HEK293 (cell line): Measurements from ENCODE around the gene TGFB2.

Experiments
- CTCF ChIA-PET: fragments of 350-600 bp; formaldehyde crosslinking; extraction: SDS; loops from one replicate; lab custom pipeline; 2021; ENCODE audit warnings: antibody characterized with exemption; lab: Yijun Ruan, JAX
- POLR2A ChIA-PET: fragments of 300-600 bp; formaldehyde crosslinking; extraction: SDS; loops from one replicate; lab custom pipeline; 2020; ENCODE audit warnings: antibody characterized with exemption, inconsistent platforms; lab: Yijun Ruan, JAX
- H3K27ac ChIP-seq: fragments of 200-500 bp; sonication (Bioruptor generic); 2 replicates; pipeline ENCODE4 v1.5.1; 2014; ENCODE audit warnings: low read depth, low read length, control low read depth, inconsistent platforms; ENCODE audit errors: extremely low read depth
- H3K36me3 ChIP-seq, 2 experiments: fragments of 200-500 bp in 1 of 2; sonication (Bioruptor generic) in 1 of 2; 1 replicate in 1 of 2; 2 replicates in 1 of 2; pipeline ENCODE4 v1.5.1; 2014 to 2017; ENCODE audit warnings: inconsistent platforms in 2 of 2, low read length in 2 of 2; ENCODE audit not compliant: control insufficient read depth in 2 of 2, insufficient read depth in 1 of 2
- H3K4me1 ChIP-seq: fragments of 200-500 bp; sonication (Bioruptor generic); 2 replicates; pipeline ENCODE4 v1.5.1; 2014; ENCODE audit warnings: mild to moderate bottlenecking, low read length, inconsistent platforms; ENCODE audit not compliant: control insufficient read depth, insufficient read depth
- H3K4me3 ChIP-seq: 2 replicates; pipeline ENCODE4 v1.5.1; 2011; ENCODE audit warnings: low read depth, mild to moderate bottlenecking, control low read depth, low read length, moderate library complexity
- H3K9me3 ChIP-seq: fragments of 200-500 bp; sonication (Bioruptor generic); 2 replicates; pipeline ENCODE4 v1.5.1; 2014; ENCODE audit warnings: low read depth, low read length, inconsistent platforms; ENCODE audit not compliant: control insufficient read depth, insufficient read depth
- FEZF1 ChIP-seq: fragments of 450-650 bp; formaldehyde crosslinking; IDR thresholded peaks from 2 replicates; pipeline ENCODE4 v1.5.1; 2016; ENCODE audit warnings: missing biosample characterization, missing genetic modification characterization
- GLI4 ChIP-seq: fragments of 450-650 bp; formaldehyde crosslinking; IDR thresholded peaks from 2 replicates; pipeline ENCODE4 v1.5.1; 2016; ENCODE audit warnings: missing biosample characterization, missing genetic modification characterization
- HOXC10 ChIP-seq: sonication (generic); formaldehyde crosslinking; IDR thresholded peaks from 2 replicates; pipeline ENCODE4 v1.8.1; 2023; ENCODE audit warnings: mild to moderate bottlenecking, missing genetic modification reagents
- KLF1 ChIP-seq: fragments of 450-650 bp; formaldehyde crosslinking; IDR thresholded peaks from 2 replicates; pipeline ENCODE4 v1.5.1; 2016; ENCODE audit warnings: missing biosample characterization, missing genetic modification characterization
- MYNN ChIP-seq: fragments of 450-650 bp; formaldehyde crosslinking; IDR thresholded peaks from 2 replicates; pipeline ENCODE4 v1.5.1; 2016; ENCODE audit warnings: missing biosample characterization, missing genetic modification characterization, borderline replicate concordance
- OVOL3 ChIP-seq: fragments of 450-650 bp; formaldehyde crosslinking; IDR thresholded peaks from 2 replicates; pipeline ENCODE4 v1.5.1; 2016; ENCODE audit warnings: missing biosample characterization, missing genetic modification characterization
- ZFHX2 ChIP-seq: fragments of 450-650 bp; formaldehyde crosslinking; conservative IDR thresholded peaks from 2 replicates; pipeline ENCODE4 v1.5.1; 2016; ENCODE audit warnings: missing biosample characterization, missing genetic modification characterization
- ZFP69B ChIP-seq: fragments of 450-650 bp; formaldehyde crosslinking; IDR thresholded peaks from 2 replicates; pipeline ENCODE4 v1.5.1; 2016; ENCODE audit warnings: missing biosample characterization, missing genetic modification characterization
- ZNF112 ChIP-seq: fragments of 450-650 bp; formaldehyde crosslinking; IDR thresholded peaks from 2 replicates; pipeline ENCODE4 v1.5.0; 2017; ENCODE audit warnings: missing biosample characterization, missing genetic modification characterization
- ZNF19 ChIP-seq: fragments of 450-650 bp; formaldehyde crosslinking; IDR thresholded peaks from 2 replicates; pipeline ENCODE4; 2016; ENCODE audit warnings: missing biosample characterization, missing genetic modification characterization, low read depth
- ZNF324 ChIP-seq: fragments of 450-650 bp; formaldehyde crosslinking; IDR thresholded peaks from 2 replicates; pipeline ENCODE4 v1.5.1; 2016; ENCODE audit warnings: missing biosample characterization, missing genetic modification characterization
- ZNF658 ChIP-seq: fragments of 450-650 bp; formaldehyde crosslinking; IDR thresholded peaks from 2 replicates; pipeline ENCODE4; 2016; ENCODE audit warnings: missing biosample characterization, missing genetic modification characterization
- ZNF664 ChIP-seq: fragments of 450-650 bp; formaldehyde crosslinking; IDR thresholded peaks from 2 replicates; pipeline ENCODE4 v1.5.1; 2016; ENCODE audit warnings: missing biosample characterization, missing genetic modification characterization
- ZNF677 ChIP-seq: fragments of 450-650 bp; IDR thresholded peaks from 2 replicates; pipeline ENCODE4 v1.5.0; 2018; ENCODE audit warnings: missing biosample characterization, mild to moderate bottlenecking, missing genetic modification characterization, moderate library complexity
- ZNF707 ChIP-seq: fragments of 450-650 bp; formaldehyde crosslinking; IDR thresholded peaks from 2 replicates; pipeline ENCODE4 v1.5.1; 2016; ENCODE audit warnings: missing biosample characterization, missing genetic modification characterization
- ZNF776 ChIP-seq: fragments of 450-650 bp; formaldehyde crosslinking; IDR thresholded peaks from 2 replicates; pipeline ENCODE4 v1.5.0; 2017; ENCODE audit warnings: missing biosample characterization, missing genetic modification characterization, borderline replicate concordance
- ZSCAN30 ChIP-seq: fragments of 450-650 bp; IDR thresholded peaks from 2 replicates; pipeline ENCODE4 v1.5.1; 2018; ENCODE audit warnings: missing biosample characterization, mild to moderate bottlenecking, missing genetic modification characterization, moderate library complexity
- TF ChIP-seq, protein P1 (sequence below): fragments of 450-650 bp; formaldehyde crosslinking; IDR thresholded peaks from 2 replicates; pipeline ENCODE4 v1.5.1; 2016; ENCODE audit warnings: missing biosample characterization, missing genetic modification characterization, low read depth
- TF ChIP-seq, protein P2 (sequence below): fragments of 450-650 bp; formaldehyde crosslinking; IDR thresholded peaks from 2 replicates; pipeline ENCODE4 v1.5.1; 2016; ENCODE audit warnings: missing biosample characterization, missing genetic modification characterization
- TF ChIP-seq, protein P3 (sequence below): fragments of 450-650 bp; formaldehyde crosslinking; IDR thresholded peaks from 2 replicates; pipeline ENCODE4 v1.5.1; 2016; ENCODE audit warnings: missing biosample characterization, missing genetic modification characterization
- TF ChIP-seq, protein P4 (sequence below): fragments of 450-650 bp; formaldehyde crosslinking; IDR thresholded peaks from 2 replicates; pipeline ENCODE4 v1.5.1; 2017; ENCODE audit warnings: missing biosample characterization, missing genetic modification characterization

Gene TGFB2

DNA sequence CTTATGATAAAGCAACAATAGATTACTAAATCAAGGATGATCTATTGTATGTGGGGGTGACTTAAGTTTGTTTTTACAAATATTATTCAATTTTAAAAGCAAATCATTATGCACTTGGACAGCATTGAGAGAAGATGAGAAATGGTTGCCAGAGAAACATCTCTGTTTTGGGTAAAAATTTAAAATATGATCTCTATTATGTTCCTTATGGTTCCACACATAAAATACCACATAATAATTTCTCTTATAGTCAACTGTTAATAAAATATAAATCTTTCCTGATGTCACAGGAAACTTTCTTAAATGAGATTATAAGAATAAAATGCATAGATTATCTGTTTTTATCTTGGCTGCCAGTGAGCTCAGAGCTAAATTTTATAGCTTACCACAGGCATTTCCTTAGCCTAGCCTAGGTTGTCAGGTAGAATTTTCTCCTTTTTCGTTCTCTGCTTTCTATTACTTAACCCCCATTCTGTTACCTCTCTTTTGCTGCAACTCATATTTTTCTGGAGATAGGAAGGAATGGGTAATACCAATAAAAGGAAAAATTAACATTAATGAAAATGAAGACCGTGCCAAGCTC is 109.7 kb downstream of the TGFB2 start (continued):
- TF ChIP-seq, protein P1, sequence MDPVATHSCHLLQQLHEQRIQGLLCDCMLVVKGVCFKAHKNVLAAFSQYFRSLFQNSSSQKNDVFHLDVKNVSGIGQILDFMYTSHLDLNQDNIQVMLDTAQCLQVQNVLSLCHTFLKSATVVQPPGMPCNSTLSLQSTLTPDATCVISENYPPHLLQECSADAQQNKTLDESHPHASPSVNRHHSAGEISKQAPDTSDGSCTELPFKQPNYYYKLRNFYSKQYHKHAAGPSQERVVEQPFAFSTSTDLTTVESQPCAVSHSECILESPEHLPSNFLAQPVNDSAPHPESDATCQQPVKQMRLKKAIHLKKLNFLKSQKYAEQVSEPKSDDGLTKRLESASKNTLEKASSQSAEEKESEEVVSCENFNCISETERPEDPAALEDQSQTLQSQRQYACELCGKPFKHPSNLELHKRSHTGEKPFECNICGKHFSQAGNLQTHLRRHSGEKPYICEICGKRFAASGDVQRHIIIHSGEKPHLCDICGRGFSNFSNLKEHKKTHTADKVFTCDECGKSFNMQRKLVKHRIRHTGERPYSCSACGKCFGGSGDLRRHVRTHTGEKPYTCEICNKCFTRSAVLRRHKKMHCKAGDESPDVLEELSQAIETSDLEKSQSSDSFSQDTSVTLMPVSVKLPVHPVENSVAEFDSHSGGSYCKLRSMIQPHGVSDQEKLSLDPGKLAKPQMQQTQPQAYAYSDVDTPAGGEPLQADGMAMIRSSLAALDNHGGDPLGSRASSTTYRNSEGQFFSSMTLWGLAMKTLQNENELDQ (tag by site-specific recombination) = no peak
- TF ChIP-seq, all 188 proteins: peak for 0

DNA sequence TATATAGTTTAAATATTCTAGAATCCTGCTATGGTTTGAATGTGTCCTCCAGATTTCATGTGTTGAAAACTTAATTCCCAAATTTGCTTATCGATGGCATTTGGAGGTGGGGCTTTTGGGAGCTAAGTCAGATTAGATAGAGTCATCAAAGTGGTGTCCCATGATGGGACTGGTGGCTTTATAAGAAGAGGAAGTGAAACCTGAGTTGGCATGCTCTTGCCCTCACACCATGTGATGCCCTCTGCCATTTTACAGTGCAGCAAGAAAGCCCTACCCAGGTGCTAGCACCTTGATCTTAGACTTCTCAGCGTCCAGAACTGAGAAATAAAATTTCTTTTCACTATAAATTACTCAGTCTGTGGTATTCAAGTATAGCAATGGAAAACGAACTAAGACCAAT is 111.3 kb downstream of the TGFB2 start:
- TF ChIP-seq ZNF677 (no peak), ZNF776 (no peak), MYNN (no peak)
- no peaks in the 10 kb centered on the region for H3K9me3 ChIP-seq
- no peaks in the 10 kb centered on the region for H3K36me3 ChIP-seq
- POLR2A ChIA-PET = no interaction called here
- CTCF ChIA-PET = no interaction called here
- H3K4me3 ChIP-seq = no peak overlapping the region
- H3K4me1 ChIP-seq = peaks cover 5% of the 10 kb centered on the region
- H3K27ac ChIP-seq = no peak overlapping the region

DNA sequence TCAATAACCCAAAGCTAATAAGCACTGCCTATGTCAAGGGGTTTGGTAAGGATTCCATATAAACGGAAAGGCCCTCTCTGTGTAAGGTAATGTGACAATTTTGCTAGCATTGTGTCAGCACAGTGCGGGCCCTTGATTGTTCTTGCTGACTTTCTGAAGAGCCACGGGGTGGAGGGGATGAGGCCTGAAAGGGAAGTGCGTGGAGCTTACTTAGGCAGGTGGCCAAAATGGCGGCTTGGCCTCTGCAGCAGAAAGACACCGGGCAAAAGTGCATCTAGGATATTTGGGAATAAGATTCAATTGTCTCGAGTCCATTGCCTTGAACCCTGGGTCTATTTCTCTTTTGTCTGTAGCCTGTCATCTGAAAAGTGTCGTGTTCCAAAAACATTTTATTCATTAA is 114.3 kb downstream of the TGFB2 start:
- no peak overlapping the region for H3K27ac ChIP-seq
- no peaks in the 10 kb centered on the region for H3K36me3 ChIP-seq
- POLR2A ChIA-PET = interaction anchor here (1.4 kb wide), 1 partner anchor 114 kb away, joined by 4 read pairs; the partner anchor contains the start of gene TGFB2
- CTCF ChIA-PET = interaction anchor here (1.1 to 1.2 kb wide), 3 partner anchors 63 to 95 kb away, joined by 3 read pairs; no protein-coding TSS in a partner anchor
- peaks cover 5% of the 10 kb centered on the region for H3K4me1 ChIP-seq
- no peaks in the 10 kb centered on the region for H3K9me3 ChIP-seq
- H3K4me3 ChIP-seq = no peak overlapping the region
- TF ChIP-seq ZSCAN30 (tag by site-specific recombination) = no peak
- TF ChIP-seq ZFHX2 (tag by site-specific recombination) = no peak
- TF ChIP-seq, protein P2, sequence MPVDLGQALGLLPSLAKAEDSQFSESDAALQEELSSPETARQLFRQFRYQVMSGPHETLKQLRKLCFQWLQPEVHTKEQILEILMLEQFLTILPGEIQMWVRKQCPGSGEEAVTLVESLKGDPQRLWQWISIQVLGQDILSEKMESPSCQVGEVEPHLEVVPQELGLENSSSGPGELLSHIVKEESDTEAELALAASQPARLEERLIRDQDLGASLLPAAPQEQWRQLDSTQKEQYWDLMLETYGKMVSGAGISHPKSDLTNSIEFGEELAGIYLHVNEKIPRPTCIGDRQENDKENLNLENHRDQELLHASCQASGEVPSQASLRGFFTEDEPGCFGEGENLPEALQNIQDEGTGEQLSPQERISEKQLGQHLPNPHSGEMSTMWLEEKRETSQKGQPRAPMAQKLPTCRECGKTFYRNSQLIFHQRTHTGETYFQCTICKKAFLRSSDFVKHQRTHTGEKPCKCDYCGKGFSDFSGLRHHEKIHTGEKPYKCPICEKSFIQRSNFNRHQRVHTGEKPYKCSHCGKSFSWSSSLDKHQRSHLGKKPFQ (tag by site-specific recombination) = no peak
- TF ChIP-seq OVOL3 (tag by site-specific recombination) = no peak
- TF ChIP-seq KLF1 (tag by site-specific recombination) = no peak
- TF ChIP-seq ZNF112 (tag by site-specific recombination) = no peak
- TF ChIP-seq ZFP69B = no peak
- no peak for TF ChIP-seq ZNF658 (tag by site-specific recombination)
- no peak for TF ChIP-seq ZNF707
- no peak for TF ChIP-seq ZNF664 (tag by site-specific recombination)
- TF ChIP-seq, all 188 proteins: peak for 0

DNA sequence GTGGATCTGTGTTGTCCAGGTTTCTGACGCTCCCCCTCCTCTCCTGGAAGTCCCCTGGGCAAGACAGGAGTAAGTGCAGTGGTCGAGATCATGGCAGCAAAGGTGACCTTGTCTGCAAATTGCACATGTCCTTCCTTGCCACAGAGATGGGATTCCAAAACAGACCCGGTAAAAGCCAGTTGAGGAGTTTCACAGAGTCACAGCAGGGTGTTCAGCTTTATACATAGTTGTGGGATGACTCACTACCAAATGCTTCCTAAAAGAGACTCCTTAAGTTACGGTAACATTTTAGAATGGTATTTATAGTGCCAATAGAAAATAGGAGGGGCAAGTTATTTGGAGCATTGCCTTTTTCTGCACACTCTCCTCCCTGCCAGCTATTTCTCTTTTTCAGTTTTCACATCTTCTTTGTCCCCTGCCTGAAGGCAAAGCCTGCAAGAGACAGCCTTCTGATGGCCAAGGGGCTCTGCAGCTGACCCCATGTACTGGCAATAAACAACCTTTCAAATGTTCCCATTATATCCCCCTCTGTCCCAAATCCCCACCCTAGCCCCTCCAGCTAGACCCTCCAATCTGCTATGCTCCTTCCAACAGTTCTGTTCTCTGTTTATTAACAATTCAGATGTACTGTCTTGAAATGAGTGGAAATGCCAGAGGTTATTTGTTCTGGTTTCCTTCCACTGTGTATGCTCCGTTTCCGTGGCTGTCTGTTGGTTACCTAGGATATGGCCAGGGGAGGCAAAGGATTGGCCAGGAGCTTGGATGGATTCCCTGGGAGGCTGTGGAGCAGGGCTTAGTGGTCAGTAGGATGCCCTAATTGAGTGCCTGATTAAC is 115.0 kb downstream of the TGFB2 start:
- ChIA-PET POLR2A (interaction anchor here (1.4 kb wide), 1 partner anchor 115 kb away, joined by 4 read pairs; the partner anchor contains the start of gene TGFB2), CTCF (interaction anchor here (1.1 to 1.2 kb wide), 2 partner anchors 63 to 96 kb away, joined by 3 read pairs; no protein-coding TSS in a partner anchor)
- no peak for TF ChIP-seq HOXC10 (CRISPR knock-in tag)
- TF ChIP-seq FEZF1 (tag by site-specific recombination) = peak; percentile 48
- no peak for TF ChIP-seq GLI4 (tag by site-specific recombination)
- TF ChIP-seq ZNF324 (tag by site-specific recombination) = peak; percentile 32; the same call in 1 of the 2 replicates
- TF ChIP-seq, protein P3, sequence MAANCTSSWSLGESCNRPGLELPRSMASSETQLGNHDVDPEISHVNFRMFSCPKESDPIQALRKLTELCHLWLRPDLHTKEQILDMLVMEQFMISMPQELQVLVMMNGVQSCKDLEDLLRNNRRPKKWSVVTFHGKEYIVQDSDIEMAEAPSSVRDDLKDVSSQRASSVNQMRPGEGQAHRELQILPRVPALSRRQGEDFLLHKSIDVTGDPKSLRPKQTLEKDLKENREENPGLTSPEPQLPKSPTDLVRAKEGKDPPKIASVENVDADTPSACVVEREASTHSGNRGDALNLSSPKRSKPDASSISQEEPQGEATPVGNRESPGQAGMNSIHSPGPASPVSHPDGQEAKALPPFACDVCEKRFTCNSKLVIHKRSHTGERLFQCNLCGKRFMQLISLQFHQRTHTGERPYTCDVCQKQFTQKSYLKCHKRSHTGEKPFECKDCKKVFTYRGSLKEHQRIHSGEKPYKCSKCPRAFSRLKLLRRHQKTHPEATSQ (tag by site-specific recombination) = no peak
- no peak for TF ChIP-seq ZNF19
- TF ChIP-seq, protein P4, sequence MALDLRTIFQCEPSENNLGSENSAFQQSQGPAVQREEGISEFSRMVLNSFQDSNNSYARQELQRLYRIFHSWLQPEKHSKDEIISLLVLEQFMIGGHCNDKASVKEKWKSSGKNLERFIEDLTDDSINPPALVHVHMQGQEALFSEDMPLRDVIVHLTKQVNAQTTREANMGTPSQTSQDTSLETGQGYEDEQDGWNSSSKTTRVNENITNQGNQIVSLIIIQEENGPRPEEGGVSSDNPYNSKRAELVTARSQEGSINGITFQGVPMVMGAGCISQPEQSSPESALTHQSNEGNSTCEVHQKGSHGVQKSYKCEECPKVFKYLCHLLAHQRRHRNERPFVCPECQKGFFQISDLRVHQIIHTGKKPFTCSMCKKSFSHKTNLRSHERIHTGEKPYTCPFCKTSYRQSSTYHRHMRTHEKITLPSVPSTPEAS (tag by site-specific recombination) = no peak

More for the DNA sequence above, 115.0 kb downstream of the TGFB2 start:
- no peaks in the 10 kb centered on the region for H3K36me3 ChIP-seq
- no peaks in the 10 kb centered on the region for H3K9me3 ChIP-seq
- no peak overlapping the region for H3K27ac ChIP-seq
- peaks cover 5% of the 10 kb centered on the region for H3K4me1 ChIP-seq
- H3K4me3 ChIP-seq = no peak overlapping the region
